ENCODE measurements around the gene AKR1A1. TPM values are rescaled to one million over a fixed set of nuclear protein-coding genes. Genes with fewer than 3 reads are reported as not detected.

The AKR1A1 gene
- total RNA-seq = 94.7 and 102 TPM in 2 replicates

GRCh38 chr1:45550401-45551351, at the start of gene AKR1A1:
Gene AKR1A1, plus strand, starts transcription at chr1:45550826. Its CDS starts 10,969 bp downstream, at chr1:45561795.

DNA sequence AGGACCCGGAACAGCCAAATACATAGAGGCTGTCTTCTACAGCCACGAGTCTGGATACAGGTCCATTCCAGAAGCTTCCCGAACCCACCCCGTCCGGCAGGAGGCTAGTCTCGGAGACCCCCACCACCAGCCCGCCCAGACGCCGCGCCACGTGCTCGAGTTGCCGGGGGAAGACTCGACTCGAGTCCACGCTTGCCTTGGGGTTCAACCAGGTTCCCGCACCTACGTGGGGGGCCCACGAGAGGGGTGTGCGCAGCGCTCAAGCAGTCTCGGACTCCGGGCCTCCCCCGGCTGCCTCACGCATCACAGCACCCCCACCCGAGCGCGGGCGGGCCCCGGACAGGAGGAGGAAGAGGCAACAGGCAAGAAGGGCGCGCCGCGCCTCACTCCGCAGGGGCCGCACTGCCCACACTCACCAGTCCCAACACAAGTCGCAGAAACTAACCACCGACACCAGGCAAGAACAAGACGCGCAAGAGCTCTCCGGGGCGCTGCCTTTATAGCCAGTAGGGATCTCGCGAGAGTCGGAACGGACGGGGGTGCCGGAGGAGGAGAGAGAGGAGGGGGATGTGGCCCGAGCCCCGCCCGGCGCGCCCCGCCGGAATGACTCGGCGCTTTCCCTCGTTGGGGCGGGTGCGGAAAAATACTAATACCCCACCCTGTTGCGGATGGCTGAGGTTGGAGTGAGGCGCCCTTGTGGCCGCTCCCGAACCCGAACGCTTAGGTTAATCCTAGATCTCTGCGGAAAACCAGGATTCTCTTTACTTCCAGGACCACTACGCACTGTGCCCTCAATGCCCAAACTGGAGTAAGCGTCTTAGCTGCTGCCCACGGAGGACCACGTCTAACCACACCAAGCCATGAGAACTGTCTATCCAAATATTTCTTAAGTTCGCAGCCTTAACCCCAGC, 29.0 kb upstream of the AKR1A1 start, which contains the start of gene PRDX1:
Gene PRDX1, minus strand, starts transcription at position 472 of the 911 bp plus-strand sequence. CDS start 2,841 bp downstream, outside the sequence.

DNA sequence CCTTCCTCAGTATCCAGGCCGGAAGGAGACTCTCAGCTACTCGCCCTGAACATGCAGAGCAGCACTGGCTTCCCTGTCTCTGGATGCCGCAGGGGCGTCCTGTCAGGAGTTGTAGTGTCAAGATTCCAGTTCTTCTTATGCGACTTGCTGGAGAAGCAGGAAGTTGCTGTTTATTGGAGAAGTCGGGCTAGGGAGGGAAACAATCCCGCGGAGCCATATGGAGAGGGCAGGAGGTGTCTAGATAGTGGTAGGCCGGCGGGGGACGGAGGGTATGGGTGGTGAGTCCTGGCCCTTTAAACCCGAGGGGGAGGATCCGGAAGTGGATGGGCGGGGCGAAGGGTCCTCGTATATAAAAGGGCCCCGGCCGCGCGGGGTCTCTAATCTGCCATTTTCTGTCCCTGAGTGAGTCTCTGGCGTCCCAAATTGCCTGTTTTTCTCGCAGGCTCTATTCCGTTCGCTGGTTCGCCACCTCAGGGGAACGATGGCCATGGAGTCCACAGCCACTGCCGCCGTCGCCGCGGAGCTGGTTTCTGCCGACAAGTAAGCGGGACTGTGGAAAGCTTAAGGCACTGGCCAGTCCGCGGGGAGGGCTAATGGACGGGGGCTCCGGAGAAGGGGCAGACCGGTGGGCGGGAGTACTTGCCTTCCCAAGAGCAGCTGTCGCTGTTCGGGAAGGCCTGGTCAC, 33.2 kb downstream of the AKR1A1 start, which contains the start of gene NASP:
Gene NASP, plus strand, starts transcription at position 376 of the 685 bp plus-strand sequence. Its CDS starts 106 bp downstream, at position 482.

Small RNA genes lying within 50 kb of the gene (small RNA-seq; reads per million reads assigned to genes)
- not detected for gene AL355480.1
- gene AL355480.2 = not detected
- gene AL355480.3 = not detected
- not detected for gene AL355480.4

Other genes starting within 250 kb of the AKR1A1 start
- 0.32 and 0.39 TPM in 2 replicates for gene HPDL, start 223.9 kb upstream of the AKR1A1 start, total RNA-seq
- 7.4 and 8.4 TPM in 2 replicates for gene TOE1, start 210.7 kb upstream of the AKR1A1 start, total RNA-seq
- gene MUTYH, start 210.4 kb upstream of the AKR1A1 start, total RNA-seq = 9.4 and 12.4 TPM in 2 replicates
- gene TESK2, start 59.7 kb upstream of the AKR1A1 start, total RNA-seq = 4.6 and 5.6 TPM in 2 replicates
- gene CCDC163, start 50.8 kb upstream of the AKR1A1 start, total RNA-seq = 1.3 and 1.7 TPM in 2 replicates
- gene MMACHC, start 50.5 kb upstream of the AKR1A1 start, total RNA-seq = 3.7 and 4.9 TPM in 2 replicates
- 436 and 444 TPM in 2 replicates for gene PRDX1, start 28.9 kb upstream of the AKR1A1 start, total RNA-seq
- gene NASP, start 33.2 kb downstream of the AKR1A1 start, total RNA-seq = 35.4 and 37.4 TPM in 2 replicates
- 1.4 and 1.5 TPM in 2 replicates for gene CCDC17, start 73.2 kb downstream of the AKR1A1 start, total RNA-seq
- gene GPBP1L1, start 135.7 kb downstream of the AKR1A1 start, total RNA-seq = 99.4 and 116 TPM in 2 replicates
- 16.1 and 19.5 TPM in 2 replicates for gene TMEM69, start 137.4 kb downstream of the AKR1A1 start, total RNA-seq
- gene IPP, start 199.8 kb downstream of the AKR1A1 start, total RNA-seq = 14.1 and 18.8 TPM in 2 replicates